Left colon (tissue), 2 donors: Measurements from ENCODE around the gene VSIG2. TPM values are rescaled to one million over a fixed set of nuclear protein-coding genes. Genes with fewer than 3 reads are reported as not detected.

Experiments
- ATAC-seq: fragments of 200-7000 bp; cut with Tn5 transposase; one replicate; pipeline ENCODE4 v1.9.1; 2020; ENCODE audit warnings: mild to moderate bottlenecking, moderate library complexity
- DNase-seq, 2 donors: peaks; one replicate each; pipeline ENCODE4 v3.0.0-alpha.2; 2020
- intact Hi-C, 2 donors: fragments of 100-400 bp; cut with DNase I in 1 of 2; cut with micrococcal nuclease in 1 of 2; formaldehyde crosslinking; loops; one replicate each; pipeline versions ENCODE4 v1.11.2 to v1.14.0; 2022; cut with DNase I, micrococcal nuclease
- total RNA-seq, 2 donors: library from RNA; stranded (reverse); fragmentation: NEBNext Ultra II Directional; extraction: Animal tissue kit (Norgen Biotek cat#: 25700); gene quantifications; one replicate each; pipeline ENCODE4 v1.2.1, GENCODE V29; 2021
- donor health status: DM: no; HTN: no; CAD: no.
- donor health status: DM: yes; HTN: yes; CAD: no.

Gene VSIG2
- total RNA-seq, 2 donors from 2014 or later = 176 to 228 TPM

GRCh38 chr11:124738713-124739478 lies 13.2 kb downstream of the VSIG2 start:
- ATAC-seq = no peak
- DNase-seq = no peak
- intact Hi-C loops = no loop called here

GRCh38 chr11:124737638-124738305 lies 14.3 kb downstream of the VSIG2 start:
- DNase-seq = no peak
- intact Hi-C loops = no loop called here
- ATAC-seq = no peak

GRCh38 chr11:124736736-124737135 lies 15.3 kb downstream of the VSIG2 start:
- DNase-seq (no peak), ATAC-seq (no peak)
- intact Hi-C loops = no loop called here

- intact Hi-C loops = no loop called here
- DNase-seq = no peak
- peak; percentile 75 for ATAC-seq
These were observed 19.8 kb downstream of the VSIG2 start for GRCh38 chr11:124732230-124732629.

- no peak for ATAC-seq
- intact Hi-C loops = no loop called here
- no peak for DNase-seq
These were observed 22.5 kb downstream of the VSIG2 start for GRCh38 chr11:124729571-124729970.

- ATAC-seq = no peak
- intact Hi-C loops = no loop called here
- DNase-seq = no peak
These were observed 23.9 kb downstream of the VSIG2 start for GRCh38 chr11:124728134-124728533.

- ATAC-seq (no peak), DNase-seq (no peak)
- intact Hi-C loops = no loop called here
These were observed 24.6 kb downstream of the VSIG2 start for GRCh38 chr11:124727474-124727873.

- intact Hi-C loops = no loop called here
- no peak for ATAC-seq
- DNase-seq = no peak
These were observed 26.3 kb downstream of the VSIG2 start for GRCh38 chr11:124725719-124726105.

GRCh38 chr11:124724979-124725718 lies 26.9 kb downstream of the VSIG2 start:
- intact Hi-C loops = no loop called here
- peak; percentile 98 for ATAC-seq

GRCh38 chr11:124722176-124722575 lies 29.9 kb downstream of the VSIG2 start:
- ATAC-seq (no peak), DNase-seq (no peak)
- intact Hi-C loops = no loop called here

More at GRCh38 chr11:124724979-124725718, 26.9 kb downstream of the VSIG2 start:
- DNase-seq = peak; percentile 50 to 53

- ATAC-seq (no peak), DNase-seq (no peak)
- intact Hi-C loops = no loop called here
These were observed 32.5 kb downstream of the VSIG2 start for GRCh38 chr11:124719534-124719933.

- intact Hi-C loops = no loop called here
- DNase-seq (no peak), ATAC-seq (no peak)
These were observed 33.3 kb downstream of the VSIG2 start for GRCh38 chr11:124718801-124719200.

- ATAC-seq = peak; percentile 63
- intact Hi-C loops = no loop called here
- DNase-seq = no peak
These were observed 34.0 kb downstream of the VSIG2 start for GRCh38 chr11:124717786-124718651.

GRCh38 chr11:124717421-124717785 lies 34.7 kb downstream of the VSIG2 start:
- intact Hi-C loops = no loop called here

GRCh38 chr11:124716591-124716990 lies 35.5 kb downstream of the VSIG2 start:
- ATAC-seq (no peak), DNase-seq (no peak)
- intact Hi-C loops = no loop called here

More at GRCh38 chr11:124717421-124717785, 34.7 kb downstream of the VSIG2 start:
- ATAC-seq (no peak), DNase-seq (no peak)

- intact Hi-C loops = no loop called here
- no peak for DNase-seq
- ATAC-seq = peak; percentile 99
These were observed 39.7 kb downstream of the VSIG2 start for GRCh38 chr11:124712392-124712791.

GRCh38 chr11:124707829-124708228 lies 44.2 kb downstream of the VSIG2 start:
- DNase-seq = no peak
- intact Hi-C loops = no loop called here
- no peak for ATAC-seq

- no peak for ATAC-seq
- intact Hi-C loops = no loop called here
These were observed 52.0 kb downstream of the VSIG2 start for GRCh38 chr11:124700028-124700427.

GRCh38 chr11:124699547-124699946 lies 52.5 kb downstream of the VSIG2 start:
- ATAC-seq (no peak), DNase-seq (no peak)

More at GRCh38 chr11:124700028-124700427, 52.0 kb downstream of the VSIG2 start:
- DNase-seq = no peak

More at GRCh38 chr11:124699547-124699946, 52.5 kb downstream of the VSIG2 start:
- intact Hi-C loops = no loop called here
